Measurements from ENCODE around the gene MUC15.

DNA sequence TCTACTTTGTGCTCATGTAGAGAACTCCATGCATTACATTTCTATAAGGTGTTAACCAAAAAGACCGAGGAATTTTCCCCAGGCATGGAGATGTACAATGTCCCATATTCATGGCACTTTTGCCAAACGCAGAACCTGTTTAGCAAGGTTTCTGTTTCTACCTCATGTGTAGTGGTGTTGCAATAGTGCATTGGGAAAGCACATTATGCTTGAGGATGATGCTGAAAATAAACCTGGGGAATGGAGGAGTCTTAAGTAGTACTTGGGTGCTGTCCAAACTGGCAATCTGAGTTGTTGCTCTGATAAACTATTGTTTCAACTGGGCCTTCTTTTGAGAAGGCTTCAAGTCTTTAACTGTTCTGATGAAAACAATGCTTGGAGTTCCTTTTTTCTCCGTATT lies 11.5 kb upstream of the MUC15 start:
- TF ChIP-seq, protein P1, sequence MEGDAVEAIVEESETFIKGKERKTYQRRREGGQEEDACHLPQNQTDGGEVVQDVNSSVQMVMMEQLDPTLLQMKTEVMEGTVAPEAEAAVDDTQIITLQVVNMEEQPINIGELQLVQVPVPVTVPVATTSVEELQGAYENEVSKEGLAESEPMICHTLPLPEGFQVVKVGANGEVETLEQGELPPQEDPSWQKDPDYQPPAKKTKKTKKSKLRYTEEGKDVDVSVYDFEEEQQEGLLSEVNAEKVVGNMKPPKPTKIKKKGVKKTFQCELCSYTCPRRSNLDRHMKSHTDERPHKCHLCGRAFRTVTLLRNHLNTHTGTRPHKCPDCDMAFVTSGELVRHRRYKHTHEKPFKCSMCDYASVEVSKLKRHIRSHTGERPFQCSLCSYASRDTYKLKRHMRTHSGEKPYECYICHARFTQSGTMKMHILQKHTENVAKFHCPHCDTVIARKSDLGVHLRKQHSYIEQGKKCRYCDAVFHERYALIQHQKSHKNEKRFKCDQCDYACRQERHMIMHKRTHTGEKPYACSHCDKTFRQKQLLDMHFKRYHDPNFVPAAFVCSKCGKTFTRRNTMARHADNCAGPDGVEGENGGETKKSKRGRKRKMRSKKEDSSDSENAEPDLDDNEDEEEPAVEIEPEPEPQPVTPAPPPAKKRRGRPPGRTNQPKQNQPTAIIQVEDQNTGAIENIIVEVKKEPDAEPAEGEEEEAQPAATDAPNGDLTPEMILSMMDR (IDR thresholded peaks at IDR 0.05; ENCODE audit: low read length), result no peak
- TF ChIP-seq EZH2 (optimal IDR thresholded peaks at IDR 0.05; ENCODE audit: low read depth, low read length) (no peak), EZH2phosphoT487 (IDR thresholded peaks at IDR 0.05; ENCODE audit: low read length) (no peak)

Measured in MM.1S (cell line).